AG04450 (cell line): ENCODE results near the gene TMEM183A. TPM values are rescaled to one million over a fixed set of nuclear protein-coding genes. Genes with fewer than 3 reads are reported as not detected.
"Not testable (repeated sequence)": the region's sequence is repeated elsewhere in the genome, so short reads cannot be mapped to it uniquely, and the experiment has no call there.

Source experiments
- CTCF ChIA-PET: fragments of 300-600, 350-600 bp; formaldehyde crosslinking; extraction: SDS; loops from one replicate; lab custom pipeline; 2022; ENCODE audit warnings: antibody characterized with exemption, inconsistent platforms; lab: Charles Lee
- POLR2A ChIA-PET: fragments of 350-600 bp; formaldehyde crosslinking; extraction: SDS; loops from one replicate; lab custom pipeline; 2021; ENCODE audit warnings: antibody characterized with exemption, inconsistent platforms; lab: Yijun Ruan, JAX
- DNase-seq: peaks from one replicate; pipeline ENCODE4 v3.0.0-alpha.2; 2011; ENCODE audit warnings: low read depth, low spot score
- H3K27ac ChIP-seq: one replicate; pipeline ENCODE4 v1.5.1; 2012; ENCODE audit warnings: low read depth, low read length, control low read depth
- H3K27me3 ChIP-seq: one replicate; pipeline ENCODE4 v1.6.0; 2012; ENCODE audit warnings: low read length; ENCODE audit not compliant: control insufficient read depth, insufficient read depth
- H3K4me3 ChIP-seq: 2 replicates; pipeline ENCODE4 v1.5.1; 2011; ENCODE audit warnings: mild to moderate bottlenecking, low read depth, low read length, control low read depth
- H3K9me3 ChIP-seq: 2 replicates; pipeline ENCODE4 v1.5.1; 2012; ENCODE audit warnings: low read length; ENCODE audit not compliant: control insufficient read depth, insufficient read depth
- CTCF ChIP-seq: IDR thresholded peaks from 2 replicates; pipeline ENCODE4 v1.5.1; 2011; ENCODE audit warnings: low read depth, low read length, control low read depth, inconsistent platforms
- polyA plus RNA-seq: library from polyadenylated mRNA; depleted of rRNA; stranded (reverse); fragments of >200 nt; gene quantifications from 2 replicates; pipeline ENCODE4 v1.2.3, GENCODE V29; 2011

Gene TMEM183A
- polyA plus RNA-seq, 1 experiment, result 93.4 TPM

- Histone ChIP-seq H3K27ac (no peak overlapping the region), H3K9me3 (no peaks in the 10 kb centered on the region), H3K4me3 (no peak overlapping the region), H3K27me3 (no peaks in the 10 kb centered on the region)
- POLR2A ChIA-PET, result no interaction called here
- DNase-seq, result no peak
- no peak for TF ChIP-seq CTCF
- CTCF ChIA-PET, result interaction anchor here (1.2 to 1.6 kb wide), 2 partner anchors 10 to 264 kb away, joined by 3 to 5 read pairs; no protein-coding TSS in a partner anchor
Observed at GRCh38 chr1:203009185-203009584, 2.0 kb downstream of the TMEM183A start.

- Histone ChIP-seq H3K4me3 (no peak overlapping the region), H3K27me3 (no peaks in the 10 kb centered on the region), H3K27ac (no peak overlapping the region), H3K9me3 (no peaks in the 10 kb centered on the region)
- DNase-seq, result no peak
- POLR2A ChIA-PET, result no interaction called here
- no peak for TF ChIP-seq CTCF
- CTCF ChIA-PET, result no interaction called here
Observed at GRCh38 chr1:203011582-203011981, 4.4 kb downstream of the TMEM183A start.

- CTCF ChIA-PET, result interaction anchor here (1.0 kb wide), 1 partner anchor 18 kb away, joined by 3 read pairs; no protein-coding TSS in a partner anchor
- TF ChIP-seq CTCF, result no peak
- Histone ChIP-seq H3K27ac (no peak overlapping the region), H3K4me3 (no peak overlapping the region), H3K27me3 (no peaks in the 10 kb centered on the region), H3K9me3 (no peaks in the 10 kb centered on the region)
- DNase-seq, result no peak
- POLR2A ChIA-PET, result no interaction called here
Observed at GRCh38 chr1:203017061-203017460, 9.9 kb downstream of the TMEM183A start.

- Histone ChIP-seq H3K4me3 (no peak overlapping the region), H3K27ac (no peak overlapping the region), H3K9me3 (no peaks in the 10 kb centered on the region), H3K27me3 (no peaks in the 10 kb centered on the region)
- no peak for TF ChIP-seq CTCF
- ChIA-PET POLR2A (no interaction called here), CTCF (interaction anchor here (1.0 kb wide), 1 partner anchor 18 kb away, joined by 3 read pairs; no protein-coding TSS in a partner anchor)
- no peak for DNase-seq
Observed at GRCh38 chr1:203017692-203018091, 10.5 kb downstream of the TMEM183A start.

- DNase-seq, H3K4me3 ChIP-seq, POLR2A ChIA-PET, H3K27ac ChIP-seq, H3K9me3 ChIP-seq: not testable (repeated sequence)
- peaks cover 15% of the 10 kb centered on the region for H3K27me3 ChIP-seq
- CTCF ChIA-PET, result interaction anchor here (1.1 to 1.5 kb wide), 3 partner anchors 18 to 247 kb away, joined by 3 to 6 read pairs (median 3); no protein-coding TSS in a partner anchor
Observed at GRCh38 chr1:203022855-203023254, 15.7 kb downstream of the TMEM183A start.
